ENCODE data around the gene DHRS1. TPM values are rescaled to one million over a fixed set of nuclear protein-coding genes. Genes with fewer than 3 reads are reported as not detected.
A peak's percentile ranks its signal among the peaks of the same experiment; 100 is the strongest.

DHRS1 gene
- total and polyA plus RNA-seq, 9 of the 15 experiments (the other 6 are each of a cell fraction or from before 2014, with no cell fraction given), result 7.3 to 33.6 (median 13.3) TPM

- ChIA-PET CTCF (ENCODE audit: low intra/inter-chr PET ratio) (no interaction called here), POLR2A (interaction anchor here (0.6 kb wide), 1 partner anchor 12 kb away, joined by 3 read pairs; the partner anchor contains the start of gene RABGGTA)
- Histone ChIP-seq H2AFZ (ENCODE audit: low read depth, low read length) (no peak overlapping the region), H3K27me3 (ENCODE audit: control insufficient read depth in 2 of 2, insufficient read depth in 2 of 2, low read length in 2 of 2) (no peaks in the 10 kb centered on the region), H4K20me1 (replicated peaks; ENCODE audit: control insufficient read depth, insufficient read depth, low read length) (no peaks in the 10 kb centered on the region), H3K9me3 (replicated peaks; ENCODE audit: control insufficient read depth, insufficient read depth, low read depth, low read length) (no peaks in the 10 kb centered on the region), H3K27ac (ENCODE audit: extremely low read depth, low read depth, low read length) (no peak overlapping the region), H3K9me1 (ENCODE audit: control insufficient read depth, insufficient read depth, low read length) (no peaks in the 10 kb centered on the region), H3K4me2 (ENCODE audit: insufficient read depth, low read length) (no peak overlapping the region), H3K9ac (ENCODE audit: insufficient read depth in 1 of 2, low read depth in 2 of 2, low read length in 2 of 2) (no peak overlapping the region; a peak in 1 of 4 replicates), H3K4me3 (no peak overlapping the region), H3K4me1 (replicated peaks in 1 of 2; ENCODE audit: control insufficient read depth in 2 of 2, insufficient read depth in 2 of 2, low read length in 2 of 2) (peaks cover 22 to 75% of the 10 kb centered on the region in 2 experiments; a peak in 4 of 5 replicates), H3K36me3 (ENCODE audit: control insufficient read depth, insufficient read depth, low read length) (no peaks in the 10 kb centered on the region; the same call in 1 of the 3 replicates), H3K79me2 (ENCODE audit: control insufficient read depth, insufficient read depth, low read length) (no peaks in the 10 kb centered on the region)
- ATAC-seq (no peak), DNase-seq (ENCODE audit: extremely low read depth in 1 of 4, low spot score in 3 of 4) (peak in 1 of 4 experiments; percentile 14), FAIRE-seq (no peak)
- in situ Hi-C loops (cut with MboI) (no loop called here), intact Hi-C loops (cut with micrococcal nuclease) (no loop called here)
- TF ChIP-seq ZNF277 (CRISPR knock-in tag; IDR thresholded peaks at IDR 0.05; ENCODE audit: borderline replicate concordance) (no peak), MLX (CRISPR knock-in tag; conservative IDR thresholded peaks at IDR 0.05) (no peak), ZNF592 (IDR thresholded peaks at IDR 0.05) (no peak)
- WGBS (ENCODE audit: insufficient coverage, low coverage, missing lambda C conversion rate), result 89% methylated on average over 9 of the region's 16 CpGs
- BruUV-seq (replicated peaks), result no TSS peak
Observed at GRCh38 chr14:24259282-24260025, 40.1 kb downstream of the DHRS1 start.

Data from K562 (cell line).